ENCODE measurements around the gene GLIS2. TPM values are rescaled to one million over a fixed set of nuclear protein-coding genes. Genes with fewer than 3 reads are reported as not detected.

The GLIS2 gene
- total and polyA plus RNA-seq, 10 of the 15 experiments (the other 5 are each of a cell fraction or from before 2014, with no cell fraction given), result 0.03 to 0.64 (median 0.18) TPM; not detected in 4

GRCh38 chr16:4297480-4297879 is 18.4 kb upstream of the GLIS2 start:
- Histone ChIP-seq H2AFZ (ENCODE audit: control insufficient read depth, low read depth, low read length) (no peak overlapping the region), H3K4me2 (ENCODE audit: control insufficient read depth, insufficient read depth) (no peak overlapping the region), H4K20me1 (ENCODE audit: control insufficient read depth, insufficient read depth) (no peaks in the 10 kb centered on the region), H3K9ac (ENCODE audit: control insufficient read depth, insufficient read depth, low read length) (no peak overlapping the region), H3K36me3 (ENCODE audit: control insufficient read depth in 2 of 2, insufficient read depth in 2 of 2, low read length in 1 of 2) (peaks cover 0 to 11% of the 10 kb centered on the region in 2 experiments; a peak in 2 of 4 replicates), H3K9me3 (replicated peaks; ENCODE audit: control insufficient read depth, insufficient read depth, low read length) (no peaks in the 10 kb centered on the region), H3K79me2 (ENCODE audit: control insufficient read depth, insufficient read depth, low read length) (no peaks in the 10 kb centered on the region), H3K4me3 (no peak overlapping the region), H3K27ac (ENCODE audit: control insufficient read depth, insufficient read depth) (no peak overlapping the region), H3K27me3 (replicated peaks in 1 of 2; ENCODE audit: control insufficient read depth in 2 of 2, insufficient read depth in 2 of 2, low read length in 1 of 2) (no peaks in the 10 kb centered on the region), H3K4me1 (ENCODE audit: control insufficient read depth, insufficient read depth, low read length) (no peaks in the 10 kb centered on the region)
- SMC1A ChIA-PET (ENCODE audit: uncharacterized antibody, unreplicated experiment), result interaction anchor here (0.9 kb wide), 1 partner anchor 33 kb away, joined by 3 read pairs; no protein-coding TSS in a partner anchor
- no TSS peak for BruUV-seq (replicated peaks)
- DNase-seq (ENCODE audit: low read depth, low spot score) (no peak), ATAC-seq (no peak), FAIRE-seq (no peak)
- in situ Hi-C loops (cut with MboI) (no loop called here), intact Hi-C loops (cut with micrococcal nuclease; ENCODE audit: unreplicated experiment) (no loop called here)
- 66% methylated on average over 6 of the region's 6 CpGs for WGBS (ENCODE audit: insufficient coverage, insufficient replicate concordance, low lambda C conversion rate, missing lambda C conversion rate)
- no peak for TF ChIP-seq ZNF592 (IDR thresholded peaks at IDR 0.05)
- TF ChIP-seq CREM (IDR thresholded peaks at IDR 0.05; ENCODE audit: low read depth), result no peak
- no peak for TF ChIP-seq NFYB (IDR thresholded peaks at IDR 0.05; ENCODE audit: insufficient read depth, low read depth, low read length)
- TF ChIP-seq MLLT1 (IDR thresholded peaks at IDR 0.05), result no peak
- no peak for TF ChIP-seq NKRF (conservative IDR thresholded peaks at IDR 0.05)
- no peak for TF ChIP-seq RUNX3 (IDR thresholded peaks at IDR 0.05; ENCODE audit: low read length)
- RAD21 ChIA-PET (ENCODE audit: unreplicated experiment), result interaction anchor here (1.0 kb wide), 1 partner anchor 9 kb away, joined by 4 read pairs; no protein-coding TSS in a partner anchor
- POLR2A ChIA-PET, result interaction anchor here (0.6 to 1.3 kb wide), 2 partner anchors 9 to 1180 kb away, joined by 3 to 5 read pairs; no protein-coding TSS in a partner anchor
- CTCF ChIA-PET, result interaction anchor here (1.2 to 4.3 kb wide), 7 partner anchors 9 to 106 kb away, joined by 3 to 14 read pairs (median 4); no protein-coding TSS in a partner anchor
